Gastrocnemius medialis (tissue), 4 donors: ENCODE data around the gene OR4D1.

Source experiments
- POLR2A ChIP-seq, 2 donors: fragments of 450-650 bp; IDR thresholded peaks; one replicate each; pipeline ENCODE4 v1.6.1; 2017; ENCODE audit warnings: antibody characterized with exemption in 2 of 2, mild to moderate bottlenecking in 2 of 2, moderate library complexity in 2 of 2
- TF ChIP-seq, protein P1 (sequence below), 5 experiments: fragments of 450-650 bp in 3 of 5; fragments of 200-600 bp in 2 of 5; sonication (generic) in 2 of 5; IDR thresholded peaks in 4 of 5; conservative IDR thresholded peaks in 1 of 5; 1 replicate in 4 of 5; 2 replicates in 1 of 5; pipeline ENCODE4 v1.5.1; 2016 to 2019; ENCODE audit warnings: antibody characterized with exemption in 5 of 5, mild to moderate bottlenecking in 3 of 5, moderate library complexity in 3 of 5

DNA sequence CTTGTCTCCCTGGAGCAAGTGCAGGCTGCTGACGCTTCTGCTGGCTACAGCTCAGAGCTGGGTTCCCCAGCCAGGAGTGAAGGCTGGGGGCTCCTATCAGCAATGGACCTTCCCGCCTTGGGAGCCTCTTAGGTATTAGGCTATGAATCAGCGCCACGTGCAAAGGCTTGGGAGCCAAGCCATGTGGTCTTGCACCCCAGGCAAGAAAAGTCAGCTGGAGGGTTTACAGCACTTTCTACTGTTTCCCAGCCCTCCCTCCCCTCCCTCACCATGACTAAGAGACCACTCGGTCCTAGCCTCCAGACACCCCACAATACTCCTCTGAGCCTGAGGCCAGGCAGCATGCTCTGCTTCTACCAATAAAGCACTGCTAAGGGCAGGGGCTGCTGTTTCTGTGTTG lies 56.6 kb downstream of the OR4D1 start:
- TF ChIP-seq, protein P1, sequence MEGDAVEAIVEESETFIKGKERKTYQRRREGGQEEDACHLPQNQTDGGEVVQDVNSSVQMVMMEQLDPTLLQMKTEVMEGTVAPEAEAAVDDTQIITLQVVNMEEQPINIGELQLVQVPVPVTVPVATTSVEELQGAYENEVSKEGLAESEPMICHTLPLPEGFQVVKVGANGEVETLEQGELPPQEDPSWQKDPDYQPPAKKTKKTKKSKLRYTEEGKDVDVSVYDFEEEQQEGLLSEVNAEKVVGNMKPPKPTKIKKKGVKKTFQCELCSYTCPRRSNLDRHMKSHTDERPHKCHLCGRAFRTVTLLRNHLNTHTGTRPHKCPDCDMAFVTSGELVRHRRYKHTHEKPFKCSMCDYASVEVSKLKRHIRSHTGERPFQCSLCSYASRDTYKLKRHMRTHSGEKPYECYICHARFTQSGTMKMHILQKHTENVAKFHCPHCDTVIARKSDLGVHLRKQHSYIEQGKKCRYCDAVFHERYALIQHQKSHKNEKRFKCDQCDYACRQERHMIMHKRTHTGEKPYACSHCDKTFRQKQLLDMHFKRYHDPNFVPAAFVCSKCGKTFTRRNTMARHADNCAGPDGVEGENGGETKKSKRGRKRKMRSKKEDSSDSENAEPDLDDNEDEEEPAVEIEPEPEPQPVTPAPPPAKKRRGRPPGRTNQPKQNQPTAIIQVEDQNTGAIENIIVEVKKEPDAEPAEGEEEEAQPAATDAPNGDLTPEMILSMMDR (IDR thresholded peaks at IDR 0.05 in 4 of 5, conservative IDR thresholded peaks at IDR 0.05 in 1 of 5) = no peak
- TF ChIP-seq POLR2A (IDR thresholded peaks at IDR 0.05) = no peak
